Measurements from ENCODE around the gene NRG3.

The NRG3 gene

GRCh38 chr10:81875467-81876252, 666 bp downstream of the NRG3 start:
- no peak overlapping the region for H3K4ac ChIP-seq (ENCODE audit: low read depth, low read length)
- WGBS (ENCODE audit: extremely low coverage, insufficient coverage, insufficient read length): no CpG with 5 or more reads among the region's 49 CpGs
- H2AK5ac ChIP-seq (ENCODE audit: low read length): no peak overlapping the region
- no peak overlapping the region for H2BK12ac ChIP-seq (ENCODE audit: low read length)
- H3K9me3 ChIP-seq (ENCODE audit: insufficient read depth, low read depth, low read length): peaks cover 5% of the 10 kb centered on the region
- no peak overlapping the region for H3K14ac ChIP-seq (ENCODE audit: low read length)
- H3K23ac ChIP-seq (ENCODE audit: low read length): peak overlapping the region; percentile 77
- H4K12ac ChIP-seq (ENCODE audit: low read depth, low read length): no peak overlapping the region
- H3K4me3 ChIP-seq (ENCODE audit: low read depth, low read length): no peak overlapping the region
- peaks cover 35% of the 10 kb centered on the region for H3K27me3 ChIP-seq (ENCODE audit: insufficient read depth, low read length)
- peak overlapping the region; percentile 73 for H3K4me2 ChIP-seq (ENCODE audit: low read length)
- peaks cover 7 to 10% of the 10 kb centered on the region in 2 experiments for H3K4me1 ChIP-seq (ENCODE audit: control insufficient read depth in 1 of 2, insufficient read depth in 2 of 2, low read length in 2 of 2)
- H3K79me1 ChIP-seq (ENCODE audit: low read length): no peaks in the 10 kb centered on the region
- no peak overlapping the region for H3K27ac ChIP-seq (ENCODE audit: low read depth, low read length)
- H2BK5ac ChIP-seq (ENCODE audit: low read depth, low read length, poor library complexity): no peak overlapping the region
- no peaks in the 10 kb centered on the region for H3K36me3 ChIP-seq (ENCODE audit: control insufficient read depth in 1 of 2, insufficient read depth in 2 of 2, low read length in 2 of 2)
- no peak overlapping the region for H2BK120ac ChIP-seq (ENCODE audit: insufficient read depth, low read length, poor library complexity)
- no peak overlapping the region for H2AFZ ChIP-seq (ENCODE audit: insufficient read depth, low read length, poor library complexity)
- DNase-seq: no peak
- H4K91ac ChIP-seq (ENCODE audit: low read depth, low read length): no peak overlapping the region
- H3K9ac ChIP-seq (ENCODE audit: low read length): no peak overlapping the region
- H3K79me2 ChIP-seq (ENCODE audit: control insufficient read depth, insufficient read depth, low read length, poor library complexity): no peaks in the 10 kb centered on the region
- no peak overlapping the region for H4K8ac ChIP-seq (ENCODE audit: low read depth, low read length)
- no peak overlapping the region for H3K18ac ChIP-seq (ENCODE audit: low read length)

- no peak overlapping the region for H3K14ac ChIP-seq (ENCODE audit: low read length)
- H2BK5ac ChIP-seq (ENCODE audit: low read depth, low read length, poor library complexity): no peak overlapping the region
- H3K36me3 ChIP-seq (ENCODE audit: control insufficient read depth in 1 of 2, insufficient read depth in 2 of 2, low read length in 2 of 2): no peaks in the 10 kb centered on the region
- no peak overlapping the region for H3K23ac ChIP-seq (ENCODE audit: low read length)
- no peak overlapping the region for H4K12ac ChIP-seq (ENCODE audit: low read depth, low read length)
- no peak overlapping the region for H4K91ac ChIP-seq (ENCODE audit: low read depth, low read length)
- WGBS (ENCODE audit: extremely low coverage, insufficient coverage, insufficient read length): no CpG with 5 or more reads among the region's 25 CpGs
- peaks cover 35% of the 10 kb centered on the region for H3K27me3 ChIP-seq (ENCODE audit: insufficient read depth, low read length)
- H3K9me3 ChIP-seq (ENCODE audit: insufficient read depth, low read depth, low read length): peaks cover 5% of the 10 kb centered on the region
- H3K4me3 ChIP-seq (ENCODE audit: low read depth, low read length): no peak overlapping the region
- H2BK12ac ChIP-seq (ENCODE audit: low read length): no peak overlapping the region
- H3K79me2 ChIP-seq (ENCODE audit: control insufficient read depth, insufficient read depth, low read length, poor library complexity): no peaks in the 10 kb centered on the region
- H3K9ac ChIP-seq (ENCODE audit: low read length): no peak overlapping the region
- DNase-seq: no peak
- H3K4me1 ChIP-seq (ENCODE audit: control insufficient read depth in 1 of 2, insufficient read depth in 2 of 2, low read length in 2 of 2): peaks cover 7 to 10% of the 10 kb centered on the region in 2 experiments
- H3K4me2 ChIP-seq (ENCODE audit: low read length): peak overlapping the region; percentile 73
- H3K18ac ChIP-seq (ENCODE audit: low read length): no peak overlapping the region
- H2AFZ ChIP-seq (ENCODE audit: insufficient read depth, low read length, poor library complexity): no peak overlapping the region
- no peak overlapping the region for H3K4ac ChIP-seq (ENCODE audit: low read depth, low read length)
- no peak overlapping the region for H3K27ac ChIP-seq (ENCODE audit: low read depth, low read length)
- H4K8ac ChIP-seq (ENCODE audit: low read depth, low read length): no peak overlapping the region
- no peak overlapping the region for H2AK5ac ChIP-seq (ENCODE audit: low read length)
- no peaks in the 10 kb centered on the region for H3K79me1 ChIP-seq (ENCODE audit: low read length)
- H2BK120ac ChIP-seq (ENCODE audit: insufficient read depth, low read length, poor library complexity): no peak overlapping the region
These were observed 1.5 kb downstream of the NRG3 start for GRCh38 chr10:81876253-81877077.

GRCh38 chr10:81877596-81877995, 2.6 kb downstream of the NRG3 start:
- Histone ChIP-seq H4K91ac (ENCODE audit: low read depth, low read length) (no peak overlapping the region), H3K4me3 (ENCODE audit: low read depth, low read length) (no peak overlapping the region), H3K9ac (ENCODE audit: low read length) (no peak overlapping the region), H3K4me1 (ENCODE audit: control insufficient read depth in 1 of 2, insufficient read depth in 2 of 2, low read length in 2 of 2) (peaks cover 7 to 10% of the 10 kb centered on the region in 2 experiments), H4K12ac (ENCODE audit: low read depth, low read length) (no peak overlapping the region), H3K27me3 (ENCODE audit: insufficient read depth, low read length) (peaks cover 30% of the 10 kb centered on the region), H3K27ac (ENCODE audit: low read depth, low read length) (no peak overlapping the region), H3K36me3 (ENCODE audit: control insufficient read depth in 1 of 2, insufficient read depth in 2 of 2, low read length in 2 of 2) (no peaks in the 10 kb centered on the region), H2AK5ac (ENCODE audit: low read length) (no peak overlapping the region), H3K79me1 (ENCODE audit: low read length) (no peaks in the 10 kb centered on the region), H2BK5ac (ENCODE audit: low read depth, low read length, poor library complexity) (no peak overlapping the region), H3K23ac (ENCODE audit: low read length) (no peak overlapping the region), H2BK120ac (ENCODE audit: insufficient read depth, low read length, poor library complexity) (no peak overlapping the region), H3K18ac (ENCODE audit: low read length) (no peak overlapping the region), H3K79me2 (ENCODE audit: control insufficient read depth, insufficient read depth, low read length, poor library complexity) (no peaks in the 10 kb centered on the region), H4K8ac (ENCODE audit: low read depth, low read length) (no peak overlapping the region), H2BK12ac (ENCODE audit: low read length) (no peak overlapping the region), H3K4ac (ENCODE audit: low read depth, low read length) (no peak overlapping the region), H2AFZ (ENCODE audit: insufficient read depth, low read length, poor library complexity) (no peak overlapping the region), H3K14ac (ENCODE audit: low read length) (no peak overlapping the region), H3K9me3 (ENCODE audit: insufficient read depth, low read depth, low read length) (peaks cover 5% of the 10 kb centered on the region), H3K4me2 (ENCODE audit: low read length) (no peak overlapping the region)
- DNase-seq: no peak
- WGBS (ENCODE audit: extremely low coverage, insufficient coverage, insufficient read length): no CpG with 5 or more reads among the region's 2 CpGs

- no peaks in the 10 kb centered on the region for H3K79me2 ChIP-seq (ENCODE audit: control insufficient read depth, insufficient read depth, low read length, poor library complexity)
- H3K9ac ChIP-seq (ENCODE audit: low read length): no peak overlapping the region
- H3K27me3 ChIP-seq (ENCODE audit: insufficient read depth, low read length): no peaks in the 10 kb centered on the region
- WGBS (ENCODE audit: extremely low coverage, insufficient coverage, insufficient read length): no CpG with 5 or more reads among the region's 1 CpG
- no peak overlapping the region for H3K4me2 ChIP-seq (ENCODE audit: low read length)
- no peak overlapping the region for H3K27ac ChIP-seq (ENCODE audit: low read depth, low read length)
- no peak overlapping the region for H2AFZ ChIP-seq (ENCODE audit: insufficient read depth, low read length, poor library complexity)
- no peak overlapping the region for H3K4ac ChIP-seq (ENCODE audit: low read depth, low read length)
- H3K4me3 ChIP-seq (ENCODE audit: low read depth, low read length): no peak overlapping the region
- H3K4me1 ChIP-seq (ENCODE audit: control insufficient read depth in 1 of 2, insufficient read depth in 2 of 2, low read length in 2 of 2): no peaks in the 10 kb centered on the region
- H3K18ac ChIP-seq (ENCODE audit: low read length): no peak overlapping the region
- H2BK12ac ChIP-seq (ENCODE audit: low read length): no peak overlapping the region
- no peaks in the 10 kb centered on the region for H3K9me3 ChIP-seq (ENCODE audit: insufficient read depth, low read depth, low read length)
- H3K14ac ChIP-seq (ENCODE audit: low read length): no peak overlapping the region
- H3K79me1 ChIP-seq (ENCODE audit: low read length): no peaks in the 10 kb centered on the region
- H2BK5ac ChIP-seq (ENCODE audit: low read depth, low read length, poor library complexity): no peak overlapping the region
- H4K12ac ChIP-seq (ENCODE audit: low read depth, low read length): no peak overlapping the region
- no peak overlapping the region for H4K8ac ChIP-seq (ENCODE audit: low read depth, low read length)
- no peak overlapping the region for H3K23ac ChIP-seq (ENCODE audit: low read length)
- no peaks in the 10 kb centered on the region for H3K36me3 ChIP-seq (ENCODE audit: control insufficient read depth in 1 of 2, insufficient read depth in 2 of 2, low read length in 2 of 2)
- DNase-seq: no peak
- H2AK5ac ChIP-seq (ENCODE audit: low read length): no peak overlapping the region
- no peak overlapping the region for H2BK120ac ChIP-seq (ENCODE audit: insufficient read depth, low read length, poor library complexity)
- H4K91ac ChIP-seq (ENCODE audit: low read depth, low read length): no peak overlapping the region
These were observed 7.0 kb downstream of the NRG3 start for GRCh38 chr10:81882011-81882410.
